ENCODE data around the gene EPB41L1. TPM values are rescaled to one million over a fixed set of nuclear protein-coding genes. Genes with fewer than 3 reads are reported as not detected.

The EPB41L1 gene
- total and polyA plus RNA-seq, 4 experiments from 2014 or later: 0.17 to 0.30 TPM; not detected in 2

DNA sequence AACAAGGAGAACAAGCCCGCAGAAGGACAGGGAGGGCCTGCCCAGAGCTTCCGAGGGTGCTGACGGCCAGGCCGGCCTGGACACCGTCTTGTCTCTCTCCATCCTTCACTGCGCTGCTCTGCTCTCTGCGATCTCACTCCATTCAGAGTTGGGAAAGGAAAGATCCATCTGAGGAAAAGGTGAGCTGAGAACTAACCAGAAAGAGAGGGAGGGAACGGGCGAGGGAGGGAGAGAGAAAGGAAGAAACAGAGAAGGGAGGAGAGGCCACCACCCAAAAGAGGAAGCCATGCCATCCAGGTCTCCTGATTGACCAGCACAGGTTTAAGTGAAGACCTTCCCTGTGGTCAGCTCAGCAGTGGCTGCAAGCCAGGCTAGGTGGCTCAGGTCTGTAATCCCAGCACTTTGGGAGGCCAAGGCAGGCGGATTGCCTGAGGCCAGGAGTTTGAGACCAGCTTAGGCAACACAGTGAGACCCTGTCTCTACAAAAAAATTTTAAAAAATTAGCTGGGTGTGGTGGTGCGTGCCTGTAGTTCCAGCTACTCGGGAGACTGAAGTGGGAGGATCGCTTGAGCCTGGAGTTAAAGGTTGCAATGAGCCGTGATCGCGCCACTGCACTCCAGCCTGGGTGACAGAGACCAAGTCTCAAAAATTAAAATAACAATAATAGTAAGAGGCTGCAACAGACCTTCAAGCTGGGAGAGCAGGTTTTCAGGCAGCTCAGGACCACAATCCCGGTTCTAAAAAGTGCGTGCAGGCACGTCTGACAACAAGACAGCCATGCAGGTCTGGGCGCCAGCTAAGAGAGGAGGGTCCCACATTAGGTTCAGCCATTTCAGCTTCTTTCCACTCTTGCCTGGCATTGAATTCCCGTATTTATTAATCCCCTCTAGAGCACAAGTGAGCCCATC lies 117.4 kb downstream of the EPB41L1 start:
- CTCF ChIA-PET (ENCODE audit: partially characterized antibody): interaction anchor here (0.6 to 1.0 kb wide), 2 partner anchors 70 to 223 kb away, joined by 3 read pairs; no protein-coding TSS in a partner anchor
- no peaks in the 10 kb centered on the region for H3K4me1 Mint-ChIP-seq
- no peak for DNase-seq

DNA sequence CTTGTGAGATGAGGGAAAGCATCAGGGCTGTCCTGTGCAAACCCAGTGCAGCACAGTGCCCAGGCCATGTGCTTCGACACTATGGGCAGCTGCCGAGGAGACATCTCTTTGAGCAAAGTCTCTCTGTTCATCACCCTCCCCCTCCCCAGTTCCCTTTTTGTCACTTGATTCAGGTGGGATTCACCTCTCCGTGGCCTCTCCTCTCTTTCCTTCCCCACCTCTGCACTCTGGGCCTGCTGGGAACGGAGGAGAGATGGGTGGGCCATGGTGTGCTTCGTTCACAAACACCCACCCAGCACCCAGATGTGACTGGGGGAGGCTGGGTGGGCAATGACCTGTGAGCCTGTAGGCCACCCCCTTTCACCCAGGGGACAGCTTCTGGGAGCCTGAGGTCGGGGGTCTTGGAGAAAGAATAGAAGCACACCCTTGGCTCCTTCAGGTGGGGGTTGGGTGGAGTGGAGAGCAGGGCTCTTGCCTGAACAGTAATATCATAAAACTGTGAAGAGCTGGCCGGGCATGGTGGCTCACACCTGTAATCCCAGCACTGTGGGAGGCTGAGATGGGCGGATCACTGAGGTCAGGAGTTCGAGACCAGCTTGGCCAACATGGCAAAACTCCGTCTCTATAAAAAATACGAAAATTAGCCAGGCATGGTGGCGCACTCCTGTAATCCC lies 118.1 kb downstream of the EPB41L1 start:
- Histone ChIP-seq H3K27ac (ENCODE audit: low read depth, low read length) (no peak overlapping the region), H3K4me3 (ENCODE audit: low read length in 2 of 2) (no peak overlapping the region), H3K4me1 (ENCODE audit: insufficient read depth, low read length) (no peaks in the 10 kb centered on the region), H3K27me3 (ENCODE audit: insufficient read depth, low read length) (no peaks in the 10 kb centered on the region), H3K36me3 (ENCODE audit: insufficient read depth, low read length) (no peaks in the 10 kb centered on the region), H3K9me3 (ENCODE audit: control insufficient read depth in 1 of 2, low read length in 2 of 2) (no peaks in the 10 kb centered on the region)
- Mint-ChIP-seq H3K27ac (no peak overlapping the region), H3K36me3 (no peaks in the 10 kb centered on the region), H3K4me3 (no peak overlapping the region), H3K4me1 (no peaks in the 10 kb centered on the region), H3K9me3 (no peaks in the 10 kb centered on the region), H3K27me3 (peaks cover 3 to 9% of the 10 kb centered on the region in 2 donors)
- DNase-seq: no peak
- intact Hi-C loops (cut with micrococcal nuclease): no loop called here
- ChIA-PET POLR2A (ENCODE audit: partially characterized antibody) (no interaction called here), CTCF (ENCODE audit: partially characterized antibody) (interaction anchor here (0.6 to 1.0 kb wide), 2 partner anchors 166 to 222 kb away, joined by 3 to 6 read pairs; no protein-coding TSS in a partner anchor)

More for the DNA sequence above, 117.4 kb downstream of the EPB41L1 start:
- Histone ChIP-seq H3K4me3 (ENCODE audit: low read length in 2 of 2) (no peak overlapping the region), H3K9me3 (ENCODE audit: control insufficient read depth in 1 of 2, low read length in 2 of 2) (no peaks in the 10 kb centered on the region), H3K36me3 (ENCODE audit: insufficient read depth, low read length) (no peaks in the 10 kb centered on the region), H3K27ac (ENCODE audit: low read depth, low read length) (no peak overlapping the region), H3K27me3 (ENCODE audit: insufficient read depth, low read length) (no peaks in the 10 kb centered on the region), H3K4me1 (ENCODE audit: insufficient read depth, low read length) (no peaks in the 10 kb centered on the region)
- no peak overlapping the region for H3K27ac Mint-ChIP-seq
- no peaks in the 10 kb centered on the region for H3K9me3 Mint-ChIP-seq
- POLR2A ChIA-PET (ENCODE audit: partially characterized antibody): no interaction called here
- H3K4me3 Mint-ChIP-seq: no peak overlapping the region
- H3K36me3 Mint-ChIP-seq: no peaks in the 10 kb centered on the region
- intact Hi-C loops (cut with micrococcal nuclease): no loop called here
- peaks cover 3 to 6% of the 10 kb centered on the region in 2 donors for H3K27me3 Mint-ChIP-seq

DNA sequence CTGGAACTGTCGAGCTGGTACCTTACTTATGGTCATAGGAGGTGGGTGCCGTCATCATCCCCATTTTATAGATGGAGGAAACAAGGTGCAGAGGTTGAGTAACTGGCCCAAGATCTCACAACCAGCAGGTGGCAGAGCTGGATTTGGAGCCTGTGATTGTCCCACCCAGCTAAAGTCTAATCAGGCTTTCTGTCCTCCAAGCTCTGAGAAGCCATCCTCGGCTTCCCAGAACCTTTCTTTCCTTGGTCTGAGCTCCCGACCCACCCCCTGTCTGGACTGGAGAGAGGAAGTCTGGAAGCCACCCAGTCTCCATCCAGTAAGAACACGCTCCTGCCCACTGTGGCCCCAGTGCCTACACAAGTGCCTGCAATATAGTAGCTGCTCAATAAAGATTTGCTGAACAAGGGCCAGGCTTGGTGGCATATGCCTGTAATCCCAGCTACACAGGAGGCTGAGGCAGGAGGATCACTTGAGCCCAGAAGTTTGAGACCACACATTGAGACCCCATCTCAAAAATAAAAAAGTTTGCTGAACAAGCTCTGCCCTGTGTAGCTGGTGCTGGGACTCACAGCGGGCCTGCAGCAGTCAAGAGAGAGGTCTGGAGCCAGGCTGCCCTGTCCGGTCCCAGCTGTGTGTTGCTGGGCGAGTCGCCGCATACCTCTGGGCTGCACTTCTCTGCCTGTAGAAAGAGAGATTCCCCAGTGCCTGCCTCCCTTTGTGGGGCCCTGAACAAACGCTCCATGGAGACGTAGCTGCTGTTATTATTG lies 119.1 kb downstream of the EPB41L1 start:
- Histone ChIP-seq H3K27me3 (ENCODE audit: insufficient read depth, low read length) (no peaks in the 10 kb centered on the region), H3K4me3 (ENCODE audit: low read length in 2 of 2) (no peak overlapping the region), H3K27ac (ENCODE audit: low read depth, low read length) (no peak overlapping the region), H3K4me1 (ENCODE audit: insufficient read depth, low read length) (no peaks in the 10 kb centered on the region), H3K36me3 (ENCODE audit: insufficient read depth, low read length) (no peaks in the 10 kb centered on the region), H3K9me3 (ENCODE audit: control insufficient read depth in 1 of 2, low read length in 2 of 2) (no peaks in the 10 kb centered on the region)
- no peak for DNase-seq
- Mint-ChIP-seq H3K36me3 (no peaks in the 10 kb centered on the region), H3K9me3 (no peaks in the 10 kb centered on the region), H3K27ac (no peak overlapping the region), H3K27me3 (peaks cover 6 to 15% of the 10 kb centered on the region in 2 donors), H3K4me1 (no peaks in the 10 kb centered on the region), H3K4me3 (no peak overlapping the region)
- POLR2A ChIA-PET (ENCODE audit: partially characterized antibody): no interaction called here
- CTCF ChIA-PET (ENCODE audit: partially characterized antibody): interaction anchor here (1.0 to 1.5 kb wide), 2 partner anchors 70 to 165 kb away, joined by 3 to 6 read pairs; no protein-coding TSS in a partner anchor
- intact Hi-C loops (cut with micrococcal nuclease): no loop called here

DNA sequence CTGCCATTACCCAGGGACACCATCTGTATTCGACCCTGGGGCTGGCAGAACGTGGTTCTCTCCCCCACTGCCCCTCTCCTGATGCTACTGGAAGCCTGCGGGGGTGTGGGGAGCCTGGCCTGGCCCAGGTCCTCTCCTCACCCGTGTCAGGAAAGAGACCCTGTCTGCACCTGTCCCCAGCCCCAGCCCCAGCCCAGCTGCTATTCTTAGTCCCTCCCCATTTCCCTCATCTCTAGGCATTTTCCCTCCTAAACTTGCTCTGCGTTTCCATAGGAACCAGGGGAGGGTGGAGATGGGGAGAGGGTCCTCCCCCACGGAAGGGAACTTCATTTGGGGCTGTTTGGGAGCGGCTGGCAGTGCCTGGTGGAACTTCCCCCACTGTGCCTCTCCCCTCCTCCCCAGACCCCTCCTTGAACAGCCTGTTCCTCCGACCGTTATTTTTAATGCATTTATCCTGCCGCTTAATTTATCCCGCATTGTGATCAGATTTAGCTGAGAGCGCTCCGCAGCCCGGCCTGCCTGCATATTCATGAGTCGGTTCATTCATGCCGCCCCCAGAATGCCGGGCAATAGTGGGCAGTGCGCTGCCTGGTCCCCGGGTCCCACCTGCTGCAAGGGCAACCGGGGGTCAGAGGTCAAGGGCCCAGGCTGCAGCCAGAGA lies 119.8 kb downstream of the EPB41L1 start:
- H3K9me3 ChIP-seq (ENCODE audit: control insufficient read depth in 1 of 2, low read length in 2 of 2): no peaks in the 10 kb centered on the region

DNA sequence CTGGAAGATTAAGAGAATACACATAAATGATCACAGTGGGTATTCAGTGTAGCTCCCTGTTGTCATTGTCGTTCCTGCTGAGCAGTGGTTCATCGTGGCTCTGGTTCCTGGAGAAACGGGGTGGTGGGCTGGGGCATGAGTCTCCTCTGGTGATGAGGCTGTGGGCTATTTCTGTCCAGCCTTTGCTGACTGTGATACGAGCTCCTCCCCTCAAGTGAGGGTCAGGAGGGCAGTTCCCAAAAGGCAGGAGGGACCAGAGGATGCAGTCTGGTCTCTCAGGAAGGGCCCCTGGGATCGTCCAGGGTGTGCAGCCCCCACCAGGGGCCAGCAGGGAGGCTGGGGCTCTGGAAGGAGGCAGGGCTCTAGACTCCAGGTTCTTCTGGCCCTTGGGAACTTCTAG lies 120.5 kb downstream of the EPB41L1 start:
- ChIA-PET POLR2A (ENCODE audit: partially characterized antibody) (no interaction called here), CTCF (ENCODE audit: partially characterized antibody) (interaction anchor here (1.5 kb wide), 1 partner anchor 72 kb away, joined by 3 read pairs; no protein-coding TSS in a partner anchor)
- no peak for DNase-seq
- no peak overlapping the region for H3K27ac ChIP-seq (ENCODE audit: low read depth, low read length)
- Mint-ChIP-seq H3K4me3 (no peak overlapping the region), H3K4me1 (no peaks in the 10 kb centered on the region), H3K27me3 (peaks cover 6 to 19% of the 10 kb centered on the region in 2 donors), H3K36me3 (no peaks in the 10 kb centered on the region), H3K27ac (no peak overlapping the region), H3K9me3 (no peaks in the 10 kb centered on the region)
- no peaks in the 10 kb centered on the region for H3K4me1 ChIP-seq (ENCODE audit: insufficient read depth, low read length)
- H3K9me3 ChIP-seq (ENCODE audit: control insufficient read depth in 1 of 2, low read length in 2 of 2): no peaks in the 10 kb centered on the region
- H3K27me3 ChIP-seq (ENCODE audit: insufficient read depth, low read length): no peaks in the 10 kb centered on the region
- intact Hi-C loops (cut with micrococcal nuclease): no loop called here
- no peak overlapping the region for H3K4me3 ChIP-seq (ENCODE audit: low read length in 2 of 2)
- H3K36me3 ChIP-seq (ENCODE audit: insufficient read depth, low read length): no peaks in the 10 kb centered on the region

More for the DNA sequence above, 119.8 kb downstream of the EPB41L1 start:
- ChIA-PET POLR2A (ENCODE audit: partially characterized antibody) (no interaction called here), CTCF (ENCODE audit: partially characterized antibody) (interaction anchor here (1.5 kb wide), 1 partner anchor 71 kb away, joined by 3 read pairs; no protein-coding TSS in a partner anchor)
- H3K9me3 Mint-ChIP-seq: no peaks in the 10 kb centered on the region
- Histone ChIP-seq H3K36me3 (ENCODE audit: insufficient read depth, low read length) (no peaks in the 10 kb centered on the region), H3K4me3 (ENCODE audit: low read length in 2 of 2) (no peak overlapping the region), H3K27me3 (ENCODE audit: insufficient read depth, low read length) (no peaks in the 10 kb centered on the region), H3K4me1 (ENCODE audit: insufficient read depth, low read length) (no peaks in the 10 kb centered on the region), H3K27ac (ENCODE audit: low read depth, low read length) (no peak overlapping the region)
- no peaks in the 10 kb centered on the region for H3K4me1 Mint-ChIP-seq
- no peak overlapping the region for H3K4me3 Mint-ChIP-seq
- H3K27ac Mint-ChIP-seq: no peak overlapping the region
- H3K36me3 Mint-ChIP-seq: no peaks in the 10 kb centered on the region
- H3K27me3 Mint-ChIP-seq: peaks cover 6 to 15% of the 10 kb centered on the region in 2 donors
- intact Hi-C loops (cut with micrococcal nuclease): no loop called here
- DNase-seq: no peak

DNA sequence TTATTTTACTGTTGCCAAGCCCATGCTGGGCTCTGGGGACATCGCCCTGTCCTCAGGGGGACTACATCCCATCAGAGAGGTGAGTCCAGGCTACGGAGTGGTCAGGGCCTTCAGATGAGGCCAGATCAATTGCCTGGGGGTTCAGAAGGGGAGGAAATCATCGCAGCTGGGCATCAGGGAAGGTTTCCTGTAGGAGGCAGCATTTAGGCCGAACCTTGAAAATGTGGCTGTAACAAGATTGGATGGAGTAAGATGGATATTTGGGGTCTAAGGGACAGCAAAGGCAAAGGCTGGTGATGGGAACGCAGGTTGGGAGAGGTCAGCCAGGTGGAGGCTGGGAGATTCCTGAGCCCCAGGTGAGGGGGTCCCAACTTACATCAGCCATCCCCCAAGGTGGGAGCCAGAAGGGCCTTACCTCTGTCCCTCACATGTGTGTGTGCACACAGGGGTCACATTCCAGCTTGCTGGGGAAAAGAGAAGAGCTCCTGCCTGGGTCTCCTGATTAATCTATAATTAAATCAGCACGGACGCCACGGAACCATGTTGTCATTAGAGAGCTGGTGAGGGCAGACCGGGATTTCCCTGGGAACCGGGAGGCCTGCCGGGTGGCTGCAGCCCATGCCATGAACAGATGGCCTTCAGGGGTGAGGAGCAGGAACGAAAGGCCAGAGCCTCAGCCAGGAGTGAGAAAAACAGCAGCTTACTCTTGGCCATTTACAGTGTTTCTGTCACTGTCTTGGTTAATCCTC lies 121.1 kb downstream of the EPB41L1 start:
- no peaks in the 10 kb centered on the region for H3K36me3 Mint-ChIP-seq
- ChIA-PET CTCF (ENCODE audit: partially characterized antibody) (interaction anchor here (0.6 to 1.5 kb wide), 2 partner anchors 72 to 163 kb away, joined by 3 read pairs; no protein-coding TSS in a partner anchor), POLR2A (ENCODE audit: partially characterized antibody) (no interaction called here)
- intact Hi-C loops (cut with micrococcal nuclease): no loop called here
- peaks cover 0 to 2% (median 0%) of the 10 kb centered on the region in 8 donors for H3K9me3 Mint-ChIP-seq
- Histone ChIP-seq H3K27ac (ENCODE audit: low read depth, low read length) (no peak overlapping the region), H3K36me3 (ENCODE audit: insufficient read depth, low read length) (no peaks in the 10 kb centered on the region), H3K4me1 (ENCODE audit: insufficient read depth, low read length) (no peaks in the 10 kb centered on the region), H3K9me3 (ENCODE audit: control insufficient read depth in 1 of 2, low read length in 2 of 2) (no peaks in the 10 kb centered on the region), H3K4me3 (ENCODE audit: low read length in 2 of 2) (no peak overlapping the region), H3K27me3 (ENCODE audit: insufficient read depth, low read length) (no peaks in the 10 kb centered on the region)
- peaks cover 9 to 23% of the 10 kb centered on the region in 2 donors for H3K27me3 Mint-ChIP-seq
- no peak for DNase-seq
- H3K4me3 Mint-ChIP-seq: no peak overlapping the region
- no peak overlapping the region for H3K27ac Mint-ChIP-seq
- no peaks in the 10 kb centered on the region for H3K4me1 Mint-ChIP-seq
